ENCODE measurements around the gene LAMA5.

The LAMA5 gene

GRCh38 chr20:62281161-62281933 is 85.8 kb downstream of the LAMA5 start:
- DNase-seq, result no peak

- DNase-seq, result no peak
Measured at GRCh38 chr20:62280303-62280702, 86.8 kb downstream of the LAMA5 start.

GRCh38 chr20:62277253-62277652 is 89.9 kb downstream of the LAMA5 start:
- no peak for DNase-seq

GRCh38 chr20:62276439-62276838 is 90.7 kb downstream of the LAMA5 start:
- DNase-seq, result no peak

- DNase-seq, result no peak
Measured at GRCh38 chr20:62275219-62275618, 91.9 kb downstream of the LAMA5 start.

- DNase-seq, result no peak
Measured at GRCh38 chr20:62274332-62274950, 92.7 kb downstream of the LAMA5 start.

GRCh38 chr20:62273416-62273815 is 93.7 kb downstream of the LAMA5 start:
- no peak for DNase-seq

- no peak for DNase-seq
Measured at GRCh38 chr20:62272200-62272599, 94.9 kb downstream of the LAMA5 start.

GRCh38 chr20:62269871-62270270 is 97.2 kb downstream of the LAMA5 start:
- no peak for DNase-seq

- no peak for DNase-seq
Measured at GRCh38 chr20:62269378-62269777, 97.7 kb downstream of the LAMA5 start.

- DNase-seq, result no peak
Measured at GRCh38 chr20:62268228-62268900, 98.7 kb downstream of the LAMA5 start.

GRCh38 chr20:62267543-62267942 is 99.6 kb downstream of the LAMA5 start:
- no peak for DNase-seq

GRCh38 chr20:62266851-62267250 is 100.3 kb downstream of the LAMA5 start:
- no peak for DNase-seq

- peak in 1 of 2 donors; percentile 4 for DNase-seq
Measured at GRCh38 chr20:62266340-62266739, 100.8 kb downstream of the LAMA5 start.

- DNase-seq, result no peak
Measured at GRCh38 chr20:62265365-62265764, 101.7 kb downstream of the LAMA5 start.

GRCh38 chr20:62263396-62263795 is 103.7 kb downstream of the LAMA5 start:
- DNase-seq, result no peak

- no peak for DNase-seq
Measured at GRCh38 chr20:62262064-62262463, 105.0 kb downstream of the LAMA5 start.

- no peak for DNase-seq
Measured at GRCh38 chr20:62259294-62259565, 107.9 kb downstream of the LAMA5 start.

All from inflammatory macrophage treated with lipopolysaccharide for 1 hour (primary cell).